Measurements from ENCODE around the gene GLI3.

DNA sequence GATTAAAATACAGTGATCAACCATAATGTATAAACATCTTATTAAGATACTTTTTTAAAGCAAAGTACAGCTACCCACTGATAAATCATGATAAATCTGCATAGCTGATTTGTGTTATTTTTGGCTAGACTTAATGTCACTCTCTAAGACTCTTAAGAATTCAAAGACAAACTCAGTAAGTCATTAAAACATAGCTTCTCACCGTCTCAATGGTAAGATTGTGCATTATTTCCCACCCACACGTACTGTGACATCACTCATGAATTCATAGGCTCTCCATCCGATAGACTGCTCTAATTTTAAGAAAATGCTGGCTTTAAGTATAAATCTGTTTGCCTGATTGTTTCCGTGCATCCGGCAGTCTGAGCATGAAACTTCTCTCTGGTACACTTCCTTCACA, 266.1 kb downstream of the GLI3 start:
- TF ChIP-seq YY1 (IDR thresholded peaks at IDR 0.05; ENCODE audit: insufficient read depth, insufficient read length) (no peak), SUZ12 (IDR thresholded peaks at IDR 0.05; ENCODE audit: extremely low read depth, insufficient read depth, insufficient read length) (no peak)
